GM21717 (cell line): ENCODE data around the gene NRGN.
"Not testable (repeated sequence)": the region's sequence is repeated elsewhere in the genome, so short reads cannot be mapped to it uniquely, and the experiment has no call there.

Source experiments
- ATAC-seq: cut with Tn5 transposase; IDR thresholded peaks from one replicate; pipeline ENCODE4 v1.9.1; 2021; ENCODE audit warnings: mild to moderate bottlenecking, moderate library complexity; ENCODE audit not compliant: unreplicated experiment

The NRGN gene

GRCh38 chr11:124756033-124756752 is 16.5 kb downstream of the NRGN start:
- no peak for ATAC-seq

- no peak for ATAC-seq
Observed at GRCh38 chr11:124756753-124757227, 17.0 kb downstream of the NRGN start.

DNA sequence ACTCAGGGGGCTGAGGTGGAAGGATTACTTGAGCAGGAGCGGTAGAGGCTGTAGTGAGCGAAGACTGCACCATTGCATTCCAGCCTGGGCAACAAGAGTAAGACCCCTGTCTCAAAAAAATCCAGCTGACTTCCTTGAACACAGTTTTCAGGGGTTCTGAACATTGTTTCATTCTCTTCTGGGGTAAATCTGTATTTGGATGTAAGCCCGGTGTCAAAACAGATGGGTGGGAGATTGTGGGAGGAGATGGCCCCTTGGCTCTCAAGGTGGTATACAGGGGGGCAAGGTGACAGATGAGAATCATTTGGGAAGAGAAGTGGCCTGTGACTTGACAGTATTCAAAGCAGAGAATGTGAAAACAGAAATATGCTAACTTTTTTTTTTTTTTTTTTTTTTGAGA is 17.6 kb downstream of the NRGN start:
- ATAC-seq, result no peak

- ATAC-seq, result peak; percentile 42
Observed at GRCh38 chr11:124758355-124759265, 18.9 kb downstream of the NRGN start.

DNA sequence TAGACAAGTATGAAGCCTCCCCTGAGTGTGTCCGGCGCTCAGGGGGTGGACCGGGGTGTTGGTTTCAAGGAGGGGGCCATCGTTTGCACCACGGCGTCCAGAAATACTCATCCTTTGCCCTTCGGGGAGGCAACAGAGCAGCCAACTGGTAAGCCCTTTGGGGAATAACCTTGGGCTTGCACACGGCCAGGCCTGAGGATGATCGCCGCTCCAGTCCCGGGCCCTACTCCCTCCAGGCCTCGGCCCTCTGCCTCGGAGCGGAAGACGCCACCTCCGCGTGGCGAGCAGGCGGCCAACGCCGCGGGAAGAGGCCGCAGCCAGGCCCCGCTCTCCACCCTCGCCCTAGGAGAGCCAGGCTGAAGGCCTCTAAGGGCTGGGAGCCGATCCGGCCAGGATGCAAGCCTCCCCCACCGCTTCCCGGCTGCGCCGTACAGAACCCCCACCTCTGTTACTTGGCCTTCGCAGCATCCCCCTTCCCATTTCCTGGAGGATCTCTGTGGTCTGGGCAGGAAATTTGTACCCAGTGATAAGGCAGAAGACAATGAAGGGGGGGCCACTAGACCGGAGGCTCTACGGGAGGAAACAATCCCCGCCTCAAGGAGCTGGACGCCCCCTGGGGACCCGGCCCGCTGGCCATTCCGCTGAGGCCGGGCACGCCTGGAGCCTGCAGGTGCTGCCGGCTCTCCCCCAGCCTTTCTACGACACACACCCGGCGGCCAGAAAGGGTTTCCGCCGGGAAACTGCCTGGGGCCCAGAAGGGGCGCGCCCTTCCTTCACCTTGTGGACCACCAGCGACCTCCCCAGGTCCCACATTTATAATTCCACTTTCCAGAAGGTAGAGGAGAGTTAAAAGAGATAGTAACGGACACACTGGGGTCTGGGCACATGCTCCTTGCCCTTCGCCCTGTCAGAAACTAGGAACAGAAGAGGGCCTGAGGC is 19.8 kb downstream of the NRGN start:
- ATAC-seq, result no peak

DNA sequence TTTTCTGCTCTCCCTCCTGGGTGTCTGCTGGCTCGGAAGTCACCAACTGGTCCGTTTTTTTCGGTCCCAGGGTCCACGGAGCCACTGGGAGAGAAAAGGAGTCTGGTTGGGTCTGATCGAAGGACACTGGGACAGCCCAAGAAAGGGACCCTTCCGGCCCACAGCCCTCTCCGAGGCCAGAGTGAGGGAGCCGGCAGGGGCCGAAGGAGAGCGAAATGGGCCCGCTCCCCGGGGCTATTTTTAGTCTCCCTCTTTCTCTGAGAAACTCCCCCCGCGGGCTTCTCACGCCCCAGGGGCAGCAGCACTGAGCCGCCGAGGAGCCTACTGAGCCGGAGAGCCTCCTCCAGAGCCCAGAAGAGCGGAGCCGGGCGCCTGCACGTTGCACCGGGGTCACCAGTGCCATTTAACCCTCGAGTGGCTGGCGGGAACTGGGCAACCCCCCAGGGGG is 20.5 kb downstream of the NRGN start:
- peak; percentile 36 for ATAC-seq

- ATAC-seq, result no peak
Observed at GRCh38 chr11:124760806-124761205, 21.1 kb downstream of the NRGN start.

DNA sequence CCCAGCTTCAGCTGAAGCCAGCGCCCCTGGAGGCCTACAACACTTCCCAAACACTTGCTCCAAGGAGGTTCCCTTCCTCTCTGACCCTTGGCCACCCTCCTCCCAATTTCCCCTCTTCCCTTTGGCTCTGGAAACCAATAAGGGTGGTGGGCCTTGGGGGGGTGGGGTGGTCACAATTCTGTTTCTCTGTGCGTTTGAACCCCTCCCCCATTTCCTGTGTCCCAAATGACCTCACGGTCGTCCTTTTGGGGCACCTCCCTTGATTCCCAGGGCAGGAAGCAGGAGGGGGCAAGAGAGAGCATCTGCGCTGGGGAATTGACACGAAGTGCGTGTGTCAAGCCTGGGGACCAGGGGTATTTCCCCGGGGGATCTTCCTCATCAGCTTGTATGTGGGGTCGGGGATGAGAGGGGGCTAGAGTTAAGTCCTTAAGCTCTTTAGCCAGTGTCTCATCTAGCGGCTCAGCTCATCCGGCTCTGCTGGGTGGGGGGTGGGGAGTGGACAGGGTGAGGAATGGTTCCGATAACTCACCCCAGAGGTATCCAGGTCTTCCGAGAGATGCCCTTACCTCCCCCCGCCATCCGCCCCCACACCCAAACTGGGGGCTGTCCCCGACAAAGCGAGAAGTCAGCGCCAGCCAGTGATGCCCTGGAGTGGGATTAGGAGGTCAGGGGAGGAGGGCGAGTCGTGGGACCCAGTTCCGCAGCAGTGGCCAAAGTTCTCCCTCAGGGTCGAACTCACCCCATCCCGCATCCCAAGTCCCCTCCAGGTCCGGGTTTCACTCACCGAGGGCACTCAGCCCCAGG is 21.8 kb downstream of the NRGN start:
- peak; percentile 3 for ATAC-seq

GRCh38 chr11:124762105-124762623 is 22.4 kb downstream of the NRGN start, which contains the start of gene ESAM:
ESAM (minus strand) TSS chr11:124762290; CDS start chr11:124762154, 136 bp downstream.
- peak; percentile 61 for ATAC-seq

- peak; percentile 16 for ATAC-seq
Observed at GRCh38 chr11:124762624-124763155, 22.9 kb downstream of the NRGN start.

DNA sequence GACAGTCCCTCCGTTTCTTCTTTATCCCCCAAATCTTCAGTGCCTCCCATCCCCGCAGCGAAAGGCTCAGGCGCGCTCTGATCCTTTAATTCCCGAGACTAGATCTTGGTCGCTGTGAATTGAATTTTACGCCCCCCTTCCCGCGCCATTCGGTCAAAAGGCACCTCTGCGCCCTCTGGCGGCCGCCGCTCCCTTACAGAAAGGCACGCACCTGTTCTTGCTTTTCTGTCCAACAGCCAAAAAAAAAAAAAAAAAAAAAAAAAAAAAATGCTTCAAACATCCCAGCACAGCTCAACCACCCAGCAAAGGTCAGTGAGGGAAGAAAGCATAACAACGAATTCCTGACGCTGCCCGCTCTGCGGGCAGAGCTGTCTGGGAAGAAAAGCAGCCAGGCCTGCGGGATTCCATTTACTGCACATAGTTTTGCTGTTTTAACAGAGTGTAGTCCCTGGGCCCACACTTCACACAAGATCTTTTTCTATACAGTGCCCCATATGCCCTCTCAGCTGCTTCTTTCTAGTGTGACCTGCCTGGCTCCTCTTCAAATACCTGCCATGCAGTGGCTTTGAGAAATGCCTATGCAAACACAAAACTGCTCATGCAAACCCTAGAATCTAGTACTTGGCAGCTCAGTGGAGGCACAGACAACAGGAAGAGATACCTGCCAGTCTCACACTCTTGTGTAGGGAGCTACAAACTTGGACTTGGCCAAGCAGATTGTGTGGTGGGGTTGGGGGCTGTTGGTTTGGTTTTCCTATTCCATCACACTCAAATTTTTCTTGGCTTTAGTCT is 23.6 kb downstream of the NRGN start:
- ATAC-seq, result peak; percentile 22

DNA sequence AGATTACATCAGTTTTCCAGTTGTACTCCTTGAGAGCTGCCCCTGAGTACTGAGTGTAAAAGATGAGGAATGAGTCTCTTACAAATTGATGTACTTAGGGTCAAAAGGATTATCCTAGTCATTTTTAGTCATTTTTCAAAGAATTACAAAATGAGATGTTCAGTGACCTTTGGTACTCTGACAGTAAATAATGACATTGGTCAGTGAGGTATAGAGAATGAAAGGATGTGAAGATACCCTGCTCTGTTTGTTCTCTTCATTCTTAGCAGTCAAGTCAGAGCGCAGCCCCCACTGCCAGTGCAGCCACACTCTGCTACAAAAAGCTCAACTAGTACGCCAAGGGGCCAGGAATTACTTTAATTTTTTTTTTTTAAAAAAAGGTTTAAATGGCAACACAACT is 26.4 kb downstream of the NRGN start:
- ATAC-seq, result no peak

DNA sequence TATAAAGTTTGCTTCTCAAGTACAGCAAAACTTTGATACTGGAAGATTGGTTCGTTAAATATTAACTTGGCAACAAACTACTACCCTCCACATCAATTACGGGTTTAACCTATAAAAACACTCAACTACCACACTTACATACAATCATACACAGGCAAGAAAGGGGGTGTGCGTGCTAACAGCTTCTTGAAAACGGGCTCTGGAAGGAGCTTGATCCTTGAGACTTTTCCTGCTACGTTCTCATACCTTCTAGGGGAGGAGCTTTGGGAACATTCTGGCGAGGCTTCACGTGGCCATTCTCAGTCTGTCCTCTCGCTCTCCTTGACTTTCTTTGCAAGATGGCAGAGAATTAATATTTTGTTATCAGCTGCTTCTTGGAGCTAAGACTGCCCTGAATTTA is 29.2 kb downstream of the NRGN start:
- ATAC-seq, result no peak

- no peak for ATAC-seq
Observed at GRCh38 chr11:124769806-124770774, 30.3 kb downstream of the NRGN start.

- not testable (repeated sequence) for ATAC-seq
Observed at GRCh38 chr11:124770959-124771358, 31.2 kb downstream of the NRGN start.

- no peak for ATAC-seq
Observed at GRCh38 chr11:124776865-124777645, 37.3 kb downstream of the NRGN start.

DNA sequence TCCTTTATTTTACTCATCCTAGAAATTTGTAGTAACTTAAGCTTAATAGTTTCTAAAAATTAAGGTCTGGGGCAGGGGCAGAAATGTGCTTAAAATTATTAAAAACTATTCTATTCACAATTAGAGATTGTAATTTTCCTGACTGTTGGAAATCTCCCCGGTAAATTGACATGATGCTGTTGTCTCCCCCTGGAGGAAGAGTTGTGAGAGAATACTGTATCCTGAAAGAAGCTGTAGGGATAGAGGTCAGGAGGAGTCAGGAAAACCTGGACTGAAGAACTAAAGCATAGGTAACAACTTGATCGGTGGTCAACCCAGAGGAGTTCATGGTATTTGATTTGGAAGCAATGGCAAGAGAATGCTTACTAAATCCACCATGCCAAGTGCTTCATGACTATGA is 38.5 kb downstream of the NRGN start:
- ATAC-seq, result no peak
